Activated CD8-positive, alpha-beta T cell treated with anti-CD3 and anti-CD28 coated beads for 36 hours (primary cell): ENCODE results near the gene NANOS2. TPM values are rescaled to one million over a fixed set of nuclear protein-coding genes. Genes with fewer than 3 reads are reported as not detected.
"Not testable (repeated sequence)": the region's sequence is repeated elsewhere in the genome, so short reads cannot be mapped to it uniquely, and the experiment has no call there.

Experiments used
- ATAC-seq: fragments of 200-7000 bp; cut with Tn5 transposase; one replicate; pipeline ENCODE4 v1.10.0; 2021; ENCODE audit warnings: mild to moderate bottlenecking, moderate library complexity
- CTCF ChIA-PET: fragments of 350-600 bp; sonication (Branson Sonifier 250); formaldehyde crosslinking; loops from one replicate; lab custom pipeline; 2021; ENCODE audit warnings: antibody characterized with exemption; lab: Charles Lee
- POLR2A ChIA-PET: fragments of 350-600 bp; sonication (Branson Sonifier 250); formaldehyde crosslinking; loops from one replicate; lab custom pipeline; 2021; ENCODE audit warnings: antibody characterized with exemption; lab: Charles Lee
- DNase-seq: peaks from one replicate; pipeline ENCODE4 v3.0.0-alpha.2; 2020
- H3K27ac Mint-ChIP-seq: one replicate; pipeline ENCODE4 v1.8.0; 2021; ENCODE audit warnings: mild to moderate bottlenecking, mixed read lengths
- H3K27me3 Mint-ChIP-seq: one replicate; pipeline ENCODE4 v1.8.0; 2021; ENCODE audit warnings: mixed read lengths
- H3K36me3 Mint-ChIP-seq: one replicate; pipeline ENCODE4 v1.8.0; 2021; ENCODE audit warnings: low read depth, mixed read lengths
- H3K4me1 Mint-ChIP-seq: one replicate; pipeline ENCODE4 v1.8.0; 2021; ENCODE audit warnings: low read depth, mixed read lengths
- H3K4me3 Mint-ChIP-seq: one replicate; pipeline ENCODE4 v1.8.0; 2021; ENCODE audit warnings: mild to moderate bottlenecking, moderate library complexity, mixed read lengths
- H3K9me3 Mint-ChIP-seq: one replicate; pipeline ENCODE4 v1.8.0; 2021; ENCODE audit warnings: mixed read lengths
- intact Hi-C: fragments of 100-400 bp; cut with micrococcal nuclease; formaldehyde crosslinking; loops from one replicate; pipeline ENCODE4 v1.10.0; 2022
- total RNA-seq, 2 experiments: library from RNA; stranded (reverse); gene quantifications; one replicate each; pipeline ENCODE4 v1.2.3, GENCODE V29; 2021
- TF ChIP-seq, protein P1 (sequence below): fragments of 200-600 bp; IDR thresholded peaks from one replicate; pipeline ENCODE4 v1.8.0; 2022; ENCODE audit warnings: antibody characterized with exemption, mild to moderate bottlenecking

NANOS2 gene
- total RNA-seq, 2 experiments from 2014 or later, result not detected

- no peak for ATAC-seq
- CTCF ChIA-PET, result no interaction called here
- Mint-ChIP-seq H3K36me3 (peaks cover 11% of the 10 kb centered on the region), H3K4me1 (peaks cover 10% of the 10 kb centered on the region), H3K27me3 (no peaks in the 10 kb centered on the region), H3K27ac (no peak overlapping the region), H3K9me3 (no peaks in the 10 kb centered on the region), H3K4me3 (no peak overlapping the region)
- POLR2A ChIA-PET, result no interaction called here
- no peak for DNase-seq
- intact Hi-C loops, result no loop called here
- TF ChIP-seq, protein P1, sequence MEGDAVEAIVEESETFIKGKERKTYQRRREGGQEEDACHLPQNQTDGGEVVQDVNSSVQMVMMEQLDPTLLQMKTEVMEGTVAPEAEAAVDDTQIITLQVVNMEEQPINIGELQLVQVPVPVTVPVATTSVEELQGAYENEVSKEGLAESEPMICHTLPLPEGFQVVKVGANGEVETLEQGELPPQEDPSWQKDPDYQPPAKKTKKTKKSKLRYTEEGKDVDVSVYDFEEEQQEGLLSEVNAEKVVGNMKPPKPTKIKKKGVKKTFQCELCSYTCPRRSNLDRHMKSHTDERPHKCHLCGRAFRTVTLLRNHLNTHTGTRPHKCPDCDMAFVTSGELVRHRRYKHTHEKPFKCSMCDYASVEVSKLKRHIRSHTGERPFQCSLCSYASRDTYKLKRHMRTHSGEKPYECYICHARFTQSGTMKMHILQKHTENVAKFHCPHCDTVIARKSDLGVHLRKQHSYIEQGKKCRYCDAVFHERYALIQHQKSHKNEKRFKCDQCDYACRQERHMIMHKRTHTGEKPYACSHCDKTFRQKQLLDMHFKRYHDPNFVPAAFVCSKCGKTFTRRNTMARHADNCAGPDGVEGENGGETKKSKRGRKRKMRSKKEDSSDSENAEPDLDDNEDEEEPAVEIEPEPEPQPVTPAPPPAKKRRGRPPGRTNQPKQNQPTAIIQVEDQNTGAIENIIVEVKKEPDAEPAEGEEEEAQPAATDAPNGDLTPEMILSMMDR, result no peak
These were observed 17.2 kb downstream of the NANOS2 start for GRCh38 chr19:45897261-45897812.

DNA sequence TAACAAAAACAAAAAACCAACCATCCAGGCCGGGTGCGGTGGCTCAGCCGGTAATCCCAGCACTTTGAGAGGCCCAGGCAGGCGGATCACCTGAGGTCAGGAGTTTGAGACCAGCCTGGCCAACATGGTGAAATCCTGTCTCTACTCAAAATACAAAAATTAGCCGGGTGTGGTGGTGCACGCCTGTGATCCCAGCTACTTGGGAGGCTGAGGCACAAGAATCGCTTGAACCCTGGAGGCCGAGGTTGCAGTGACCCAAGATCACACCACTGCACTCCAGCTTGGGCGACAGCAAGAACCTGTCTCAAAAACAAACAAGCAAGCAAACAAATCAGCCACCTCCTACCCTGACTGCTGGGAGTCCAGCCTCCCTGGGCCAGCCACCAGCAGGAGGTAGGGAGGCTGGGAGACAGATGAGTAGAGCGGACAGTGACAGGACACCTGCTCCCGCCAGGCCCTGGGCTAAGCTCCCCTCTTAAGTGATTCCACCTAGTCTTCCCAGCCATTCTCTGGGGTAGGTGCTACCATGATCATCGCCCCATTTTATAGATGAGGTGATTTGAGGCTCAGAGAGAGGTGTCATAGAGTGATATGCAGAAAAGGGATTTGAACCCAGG lies 18.5 kb downstream of the NANOS2 start:
- peaks cover 11% of the 10 kb centered on the region for H3K36me3 Mint-ChIP-seq
- H3K27ac Mint-ChIP-seq, POLR2A ChIA-PET, intact Hi-C loops, DNase-seq, ATAC-seq, H3K4me1 Mint-ChIP-seq, H3K9me3 Mint-ChIP-seq, H3K4me3 Mint-ChIP-seq, H3K27me3 Mint-ChIP-seq: not testable (repeated sequence)
- CTCF ChIA-PET, result interaction anchor here (0.6 kb wide), 1 partner anchor 1507 kb away, joined by 3 read pairs; no protein-coding TSS in a partner anchor

GRCh38 chr19:45895519-45895972 lies 19.0 kb downstream of the NANOS2 start:
- Mint-ChIP-seq H3K27ac (no peak overlapping the region), H3K4me3 (no peak overlapping the region)
- no peak for ATAC-seq

DNA sequence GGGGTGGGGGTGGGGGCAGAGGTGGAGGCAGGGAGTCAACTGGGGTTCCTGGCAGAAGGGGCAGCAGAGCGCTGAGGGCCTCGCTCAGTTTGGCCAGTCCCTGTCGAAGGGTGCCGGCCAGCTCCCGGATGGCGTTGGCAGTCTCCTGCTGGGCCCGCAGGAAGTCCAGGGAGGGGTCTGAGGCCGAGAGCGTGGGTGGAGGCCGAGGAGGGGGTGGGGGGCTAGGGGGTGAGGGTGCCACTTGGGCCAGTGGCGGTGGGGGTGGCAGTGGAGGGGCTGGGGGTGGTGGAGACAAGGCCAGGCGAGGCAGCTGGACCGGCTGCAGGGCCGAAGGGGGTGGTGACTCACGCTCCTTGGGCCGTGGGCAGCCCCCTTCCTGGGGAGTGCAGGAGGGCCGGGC lies 23.7 kb downstream of the NANOS2 start:
- Mint-ChIP-seq H3K4me1 (no peaks in the 10 kb centered on the region), H3K9me3 (no peaks in the 10 kb centered on the region), H3K4me3 (no peak overlapping the region), H3K27me3 (no peaks in the 10 kb centered on the region), H3K27ac (no peak overlapping the region), H3K36me3 (no peaks in the 10 kb centered on the region)
- POLR2A ChIA-PET, result interaction anchor here (1.2 kb wide), 1 partner anchor 9 kb away, joined by 3 read pairs; no protein-coding TSS in a partner anchor
- DNase-seq, result no peak
- intact Hi-C loops, result no loop called here
- TF ChIP-seq, protein P1, result no peak
- no peak for ATAC-seq
- CTCF ChIA-PET, result interaction anchor here (1.5 kb wide), 1 partner anchor 10 kb away, joined by 4 read pairs; no protein-coding TSS in a partner anchor

More at GRCh38 chr19:45895519-45895972, 19.0 kb downstream of the NANOS2 start:
- Mint-ChIP-seq H3K9me3 (no peaks in the 10 kb centered on the region), H3K4me1 (peaks cover 5% of the 10 kb centered on the region), H3K27me3 (no peaks in the 10 kb centered on the region), H3K36me3 (peaks cover 11% of the 10 kb centered on the region)
- no peak for DNase-seq
- TF ChIP-seq, protein P1, result no peak
- intact Hi-C loops, result no loop called here
- ChIA-PET POLR2A (no interaction called here), CTCF (no interaction called here)

GRCh38 chr19:45889210-45889885 lies 25.2 kb downstream of the NANOS2 start:
- Mint-ChIP-seq H3K4me1 (peaks cover 2% of the 10 kb centered on the region), H3K27me3 (no peaks in the 10 kb centered on the region), H3K9me3 (no peaks in the 10 kb centered on the region), H3K4me3 (no peak overlapping the region), H3K27ac (no peak overlapping the region), H3K36me3 (peaks cover 2% of the 10 kb centered on the region)
- intact Hi-C loops, result no loop called here
- ATAC-seq, result no peak
- TF ChIP-seq, protein P1, result no peak
- CTCF ChIA-PET, result interaction anchor here (1.2 kb wide), 1 partner anchor 139 kb away, joined by 3 read pairs; no protein-coding TSS in a partner anchor
- DNase-seq, result no peak
- POLR2A ChIA-PET, result no interaction called here
